ENCODE results near the gene BNIP3.

Gene BNIP3

DNA sequence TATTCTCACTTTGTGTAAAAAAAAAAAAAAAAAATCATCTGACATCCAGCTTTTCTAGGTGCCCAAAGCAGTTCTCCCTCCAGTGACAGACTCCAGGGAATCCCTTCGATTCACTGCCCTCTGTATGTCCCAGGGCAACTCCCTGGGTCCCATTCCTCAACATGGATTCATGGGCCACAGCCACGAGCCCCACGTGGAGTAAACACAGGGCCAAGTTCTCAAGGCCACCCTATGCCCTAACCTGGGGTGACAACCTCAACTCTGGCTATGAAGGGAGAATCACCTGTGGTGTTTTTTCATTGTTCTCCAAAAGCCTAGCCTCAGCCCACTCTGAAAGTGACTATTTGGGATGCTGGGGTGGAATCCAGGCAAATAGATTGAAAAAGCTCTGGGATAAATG is 3.4 kb downstream of the BNIP3 start:
- Histone ChIP-seq H4K20me1 (ENCODE audit: insufficient read depth, low read length) (peaks cover 22% of the 10 kb centered on the region; the same call in 1 of the 2 replicates), H3K4me2 (ENCODE audit: low read length) (no peak overlapping the region), H3K4me3 (ENCODE audit: low read length) (no peak overlapping the region), H3K79me2 (ENCODE audit: low read length) (peaks cover 59% of the 10 kb centered on the region), H3K9ac (ENCODE audit: low read length) (no peak overlapping the region), H2AFZ (ENCODE audit: low read depth, low read length) (no peak overlapping the region), H3K27me3 (ENCODE audit: low read depth, low read length) (no peaks in the 10 kb centered on the region), H3K4me1 (ENCODE audit: low read length) (no peaks in the 10 kb centered on the region), H3K9me3 (ENCODE audit: insufficient read depth, low read length) (no peaks in the 10 kb centered on the region), H3K27ac (ENCODE audit: low read length) (no peak overlapping the region), H3K36me3 (replicated peaks; ENCODE audit: low read depth, low read length) (no peaks in the 10 kb centered on the region)
- TF ChIP-seq EZH2phosphoT487 (IDR thresholded peaks at IDR 0.05; ENCODE audit: low read depth): no peak
- TF ChIP-seq CTCF (IDR thresholded peaks at IDR 0.05; ENCODE audit: low read depth, low read length): no peak

GRCh38 chr10:131977323-131978096 is 4.2 kb downstream of the BNIP3 start:
- H3K27me3 ChIP-seq (ENCODE audit: low read depth, low read length): no peaks in the 10 kb centered on the region
- no peak overlapping the region for H3K4me2 ChIP-seq (ENCODE audit: low read length)
- H3K4me1 ChIP-seq (ENCODE audit: low read length): no peaks in the 10 kb centered on the region
- H3K36me3 ChIP-seq (replicated peaks; ENCODE audit: low read depth, low read length): no peaks in the 10 kb centered on the region
- no peak for TF ChIP-seq EZH2phosphoT487 (IDR thresholded peaks at IDR 0.05; ENCODE audit: low read depth)
- TF ChIP-seq CTCF (IDR thresholded peaks at IDR 0.05; ENCODE audit: low read depth, low read length): no peak
- H2AFZ ChIP-seq (ENCODE audit: low read depth, low read length): no peak overlapping the region
- H3K9ac ChIP-seq (ENCODE audit: low read length): no peak overlapping the region
- H3K79me2 ChIP-seq (ENCODE audit: low read length): peaks cover 59% of the 10 kb centered on the region
- H3K4me3 ChIP-seq (ENCODE audit: low read length): no peak overlapping the region
- H3K27ac ChIP-seq (ENCODE audit: low read length): no peak overlapping the region
- peaks cover 22% of the 10 kb centered on the region; the same call in 1 of the 2 replicates for H4K20me1 ChIP-seq (ENCODE audit: insufficient read depth, low read length)
- no peaks in the 10 kb centered on the region for H3K9me3 ChIP-seq (ENCODE audit: insufficient read depth, low read length)

DNA sequence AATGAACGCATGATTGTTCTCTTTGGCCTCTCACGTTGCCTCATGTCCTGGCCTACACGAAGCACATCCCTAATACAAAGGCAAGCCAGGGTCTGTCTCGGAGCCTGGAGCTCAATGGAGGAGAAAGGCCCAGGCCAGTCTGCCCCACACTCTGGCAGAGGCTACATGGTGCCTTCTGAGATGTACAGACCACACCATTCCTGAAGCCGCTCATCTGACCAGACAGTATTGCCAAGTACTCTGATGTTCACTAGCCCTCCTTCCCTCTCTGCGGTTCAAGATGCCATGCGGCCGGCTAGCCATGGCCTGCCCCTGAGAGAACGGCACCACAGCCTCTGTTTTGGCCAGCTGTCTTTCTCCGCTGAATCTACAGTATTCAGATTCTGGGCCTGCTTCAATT is 5.9 kb downstream of the BNIP3 start:
- Histone ChIP-seq H3K79me2 (ENCODE audit: low read length) (peaks cover 54% of the 10 kb centered on the region), H3K27me3 (ENCODE audit: low read depth, low read length) (no peaks in the 10 kb centered on the region), H3K4me2 (ENCODE audit: low read length) (no peak overlapping the region), H3K36me3 (replicated peaks; ENCODE audit: low read depth, low read length) (no peaks in the 10 kb centered on the region), H3K27ac (ENCODE audit: low read length) (no peak overlapping the region), H3K4me3 (ENCODE audit: low read length) (no peak overlapping the region), H3K9ac (ENCODE audit: low read length) (no peak overlapping the region), H3K4me1 (ENCODE audit: low read length) (no peaks in the 10 kb centered on the region), H4K20me1 (ENCODE audit: insufficient read depth, low read length) (peaks cover 22% of the 10 kb centered on the region; the same call in 1 of the 2 replicates), H3K9me3 (ENCODE audit: insufficient read depth, low read length) (no peaks in the 10 kb centered on the region), H2AFZ (ENCODE audit: low read depth, low read length) (no peak overlapping the region)
- TF ChIP-seq CTCF (IDR thresholded peaks at IDR 0.05; ENCODE audit: low read depth, low read length) (no peak), EZH2phosphoT487 (IDR thresholded peaks at IDR 0.05; ENCODE audit: low read depth) (no peak)

DNA sequence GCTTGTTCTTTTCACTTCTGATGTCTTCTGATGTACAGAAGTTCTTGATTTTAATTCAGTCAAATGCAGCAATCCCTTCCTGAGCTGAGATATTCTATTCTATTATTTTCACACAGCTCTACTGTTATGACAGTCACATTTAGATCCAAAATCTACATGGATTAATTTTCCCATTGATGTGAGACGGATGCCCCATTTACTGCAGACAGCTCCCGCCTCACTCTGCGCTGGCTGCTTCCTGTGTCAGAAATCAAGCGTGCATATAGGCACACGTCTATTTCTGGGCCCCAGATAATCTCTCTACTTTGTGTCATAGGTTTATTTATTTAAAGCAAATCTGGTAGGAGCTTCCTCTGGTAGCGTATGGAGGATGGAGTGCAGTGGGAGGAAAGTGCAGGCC is 6.7 kb downstream of the BNIP3 start:
- Histone ChIP-seq H3K36me3 (replicated peaks; ENCODE audit: low read depth, low read length) (no peaks in the 10 kb centered on the region), H3K9ac (ENCODE audit: low read length) (no peak overlapping the region), H3K4me3 (ENCODE audit: low read length) (no peak overlapping the region), H3K27ac (ENCODE audit: low read length) (no peak overlapping the region), H3K4me1 (ENCODE audit: low read length) (no peaks in the 10 kb centered on the region), H3K79me2 (ENCODE audit: low read length) (peaks cover 49% of the 10 kb centered on the region), H3K4me2 (ENCODE audit: low read length) (no peak overlapping the region), H2AFZ (ENCODE audit: low read depth, low read length) (no peak overlapping the region), H3K9me3 (ENCODE audit: insufficient read depth, low read length) (no peaks in the 10 kb centered on the region), H4K20me1 (ENCODE audit: insufficient read depth, low read length) (peaks cover 22% of the 10 kb centered on the region; the same call in 1 of the 2 replicates), H3K27me3 (ENCODE audit: low read depth, low read length) (no peaks in the 10 kb centered on the region)
- TF ChIP-seq EZH2phosphoT487 (IDR thresholded peaks at IDR 0.05; ENCODE audit: low read depth) (no peak), CTCF (IDR thresholded peaks at IDR 0.05; ENCODE audit: low read depth, low read length) (no peak)

Measured in OCI-LY3 (cell line).